Ectodermal cell (in vitro differentiated cells): ENCODE results near the gene TUBE1.
"Not testable (repeated sequence)": the region's sequence is repeated elsewhere in the genome, so short reads cannot be mapped to it uniquely, and the experiment has no call there.

Experiments
- H3K27ac ChIP-seq: 2 replicates; pipeline ENCODE4 v1.7.0; 2013; ENCODE audit warnings: mild to moderate bottlenecking, low read depth, low read length; ENCODE audit not compliant: insufficient read depth, poor library complexity, severe bottlenecking
- H3K27me3 ChIP-seq: 2 replicates; pipeline ENCODE4 v1.7.0; 2013; ENCODE audit warnings: mild to moderate bottlenecking, low read length; ENCODE audit not compliant: insufficient read depth, control insufficient read depth, poor library complexity, severe bottlenecking
- H3K36me3 ChIP-seq: one replicate; pipeline ENCODE4 v1.7.0; 2013; ENCODE audit warnings: low read length; ENCODE audit not compliant: control insufficient read depth, insufficient read depth
- H3K4me1 ChIP-seq: one replicate; pipeline ENCODE4 v1.7.0; 2013; ENCODE audit warnings: low read length; ENCODE audit not compliant: control insufficient read depth, insufficient read depth
- H3K4me3 ChIP-seq: 2 replicates; pipeline ENCODE4 v1.7.0; 2013; ENCODE audit warnings: low read depth, low read length, control low read depth; ENCODE audit not compliant: insufficient read depth
- H3K9me3 ChIP-seq: 2 replicates; pipeline ENCODE4 v1.7.0; 2013; ENCODE audit warnings: mild to moderate bottlenecking, low read length, moderate library complexity; ENCODE audit not compliant: control insufficient read depth
- WGBS, 2 experiments: methylation state at CpG; one replicate each; pipeline ENCODE4 v1.1.7; 2013; ENCODE audit warnings: missing lambda C conversion rate in 2 of 2; 5-methylcytosine and 5-hydroxymethylcytosine counted together

Gene TUBE1

GRCh38 chr6:112066606-112067005 is 20.7 kb downstream of the TUBE1 start:
- Histone ChIP-seq H3K27ac (no peak overlapping the region), H3K27me3 (no peaks in the 10 kb centered on the region), H3K9me3 (no peaks in the 10 kb centered on the region), H3K4me1 (no peaks in the 10 kb centered on the region), H3K4me3 (no peak overlapping the region), H3K36me3 (no peaks in the 10 kb centered on the region)
- 92 to 93% methylated on average over 3 of the region's 3 CpGs for WGBS, 2 experiments

GRCh38 chr6:112065426-112065986 is 21.8 kb downstream of the TUBE1 start:
- Histone ChIP-seq H3K36me3 (no peaks in the 10 kb centered on the region), H3K27me3 (no peaks in the 10 kb centered on the region), H3K9me3 (no peaks in the 10 kb centered on the region), H3K4me1 (no peaks in the 10 kb centered on the region), H3K27ac (no peak overlapping the region), H3K4me3 (no peak overlapping the region)
- WGBS, 2 experiments = 74 to 76% methylated on average over 6 of the region's 6 CpGs

DNA sequence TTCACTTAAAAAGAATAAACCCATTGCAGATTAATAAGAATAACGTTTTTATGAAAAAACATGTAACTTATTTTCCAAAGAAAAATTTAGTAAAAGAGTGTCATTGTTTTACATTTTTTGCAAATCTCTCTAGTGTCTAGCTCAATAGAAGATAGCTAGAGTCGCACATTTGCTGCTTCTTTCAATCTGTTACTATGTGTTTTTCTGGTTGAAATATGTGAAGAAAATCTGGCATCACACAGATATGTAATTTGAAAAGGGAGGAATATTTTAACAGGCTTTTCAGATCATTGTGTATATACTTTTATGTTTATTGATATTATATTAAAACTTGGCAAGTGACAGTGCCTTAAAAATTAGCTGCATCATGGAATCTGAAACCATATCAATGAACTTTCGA is 24.3 kb downstream of the TUBE1 start:
- H3K4me1 ChIP-seq = no peaks in the 10 kb centered on the region
- no peaks in the 10 kb centered on the region for H3K27me3 ChIP-seq
- 86 to 97% methylated on average over 2 to 3 of the region's 3 CpGs for WGBS, 2 experiments

DNA sequence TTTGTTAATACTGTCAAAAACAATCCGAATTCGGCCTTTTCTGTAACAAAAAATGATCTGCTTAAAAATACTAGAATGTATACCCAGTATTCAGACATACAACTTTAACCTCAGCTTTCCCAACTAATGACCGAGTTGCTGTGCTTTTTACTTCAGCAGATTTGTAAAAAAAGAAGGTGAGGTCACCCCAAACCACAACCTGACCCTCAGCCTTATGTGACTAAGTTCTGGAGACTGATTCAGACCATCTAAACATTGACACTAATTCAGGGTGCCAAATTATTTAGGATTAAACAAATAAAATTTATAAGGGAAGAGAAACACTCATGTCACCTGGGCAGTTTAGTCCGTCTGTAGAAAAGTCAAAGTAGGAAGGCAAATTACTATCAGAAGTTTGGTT is 25.7 kb downstream of the TUBE1 start:
- Histone ChIP-seq H3K27me3 (no peaks in the 10 kb centered on the region), H3K4me1 (no peaks in the 10 kb centered on the region), H3K9me3 (no peaks in the 10 kb centered on the region), H3K27ac (no peak overlapping the region), H3K36me3 (no peaks in the 10 kb centered on the region), H3K4me3 (no peak overlapping the region)
- 95 to 98% methylated on average over 4 of the region's 4 CpGs for WGBS, 2 experiments

More for the DNA sequence above, 24.3 kb downstream of the TUBE1 start:
- no peaks in the 10 kb centered on the region for H3K36me3 ChIP-seq
- H3K4me3 ChIP-seq = no peak overlapping the region
- no peaks in the 10 kb centered on the region for H3K9me3 ChIP-seq
- H3K27ac ChIP-seq = no peak overlapping the region

DNA sequence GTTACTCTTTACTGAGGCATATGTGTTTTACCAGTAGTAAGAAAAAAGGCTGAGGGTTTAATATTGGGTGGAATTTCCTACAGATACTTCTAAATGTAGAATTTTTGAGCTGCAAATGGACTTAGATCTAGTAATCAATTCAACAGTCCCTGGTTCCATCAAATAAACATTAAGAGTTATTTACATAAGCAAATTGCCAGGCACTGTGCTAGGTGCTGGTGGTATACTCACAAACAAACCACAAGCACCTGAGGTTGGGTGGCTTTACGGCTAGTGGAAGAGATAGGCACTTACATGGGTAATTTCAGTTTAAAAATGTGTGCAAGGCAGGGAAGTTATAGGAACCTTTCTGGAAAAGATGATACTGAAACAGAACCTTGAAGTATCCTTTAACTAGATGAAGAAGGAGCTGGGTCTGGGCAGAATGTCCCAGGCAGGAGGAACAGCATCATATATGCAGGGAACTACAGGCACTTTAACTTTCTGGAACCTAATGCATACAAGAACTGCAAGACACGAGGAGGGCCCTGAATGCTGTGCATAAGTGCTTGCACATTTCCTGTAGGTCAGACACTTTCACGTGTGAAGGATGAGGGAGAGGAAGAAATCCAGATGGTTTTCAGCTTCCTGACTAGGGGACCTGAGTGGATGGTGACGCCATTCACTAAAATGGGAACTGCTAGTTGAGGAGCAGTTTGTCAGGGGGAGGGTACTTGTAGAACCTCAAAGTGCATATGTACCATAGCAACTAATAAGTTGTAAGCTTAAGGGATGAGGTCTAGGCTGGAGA is 28.8 kb downstream of the TUBE1 start:
- no peak overlapping the region for H3K27ac ChIP-seq
- no peak overlapping the region for H3K4me3 ChIP-seq
- H3K4me1 ChIP-seq = no peaks in the 10 kb centered on the region
- H3K27me3 ChIP-seq = no peaks in the 10 kb centered on the region
- 91 to 92% methylated on average over 4 of the region's 4 CpGs for WGBS, 2 experiments
- no peaks in the 10 kb centered on the region for H3K9me3 ChIP-seq
- no peaks in the 10 kb centered on the region for H3K36me3 ChIP-seq

- Histone ChIP-seq H3K36me3 (no peaks in the 10 kb centered on the region), H3K4me3 (no peak overlapping the region), H3K27ac (no peak overlapping the region), H3K9me3 (no peaks in the 10 kb centered on the region), H3K4me1 (no peaks in the 10 kb centered on the region), H3K27me3 (no peaks in the 10 kb centered on the region)
- WGBS, 2 experiments = 92% methylated on average over 10 of the region's 10 CpGs
These were observed 32.6 kb downstream of the TUBE1 start for GRCh38 chr6:112054555-112055190.

GRCh38 chr6:112054001-112054400 is 33.3 kb downstream of the TUBE1 start, which contains the start of gene CCN6:
TSS of gene CCN6 (plus strand) at chr6:112054104. CDS start at chr6:112054358, 254 bp downstream.
- Histone ChIP-seq H3K4me1 (no peaks in the 10 kb centered on the region), H3K4me3 (no peak within 1 kb of the TSS), H3K36me3 (no peaks in the 10 kb centered on the region), H3K27ac (no peak within 1 kb of the TSS), H3K9me3 (no peaks in the 10 kb centered on the region), H3K27me3 (no peaks in the 10 kb centered on the region)
- 92% methylated on average over 12 of the region's 12 CpGs for WGBS, 2 experiments

- H3K4me1 ChIP-seq, H3K36me3 ChIP-seq, H3K27me3 ChIP-seq, H3K9me3 ChIP-seq, H3K27ac ChIP-seq, H3K4me3 ChIP-seq: not testable (repeated sequence)
- WGBS, 2 experiments = 98 to 99% methylated on average over 3 to 4 of the region's 4 CpGs
These were observed 36.0 kb downstream of the TUBE1 start for GRCh38 chr6:112051251-112051740.

DNA sequence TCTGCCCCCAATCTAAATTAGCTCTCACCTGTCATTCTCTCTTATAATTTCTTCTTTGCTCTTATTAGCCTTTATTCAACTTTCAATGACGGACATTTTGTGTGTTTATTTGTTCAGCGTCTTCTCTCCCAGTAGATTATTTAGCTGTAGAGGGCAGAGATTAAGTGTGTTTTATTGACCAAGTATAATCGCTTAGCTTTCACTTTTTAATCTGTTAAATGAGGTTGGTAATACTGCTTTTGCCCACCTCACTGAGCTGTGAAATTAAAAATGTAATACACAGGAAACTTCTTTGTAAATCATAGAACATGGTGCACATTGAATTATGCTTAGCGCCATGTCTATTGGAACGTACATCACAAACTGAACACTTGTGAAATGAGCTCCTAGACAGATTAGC is 36.9 kb downstream of the TUBE1 start:
- Histone ChIP-seq H3K4me1 (no peaks in the 10 kb centered on the region), H3K36me3 (no peaks in the 10 kb centered on the region), H3K9me3 (peaks cover 3% of the 10 kb centered on the region), H3K27ac (no peak overlapping the region), H3K4me3 (no peak overlapping the region), H3K27me3 (no peaks in the 10 kb centered on the region)
- 95% methylated on average over 5 of the region's 5 CpGs for WGBS, 2 experiments

DNA sequence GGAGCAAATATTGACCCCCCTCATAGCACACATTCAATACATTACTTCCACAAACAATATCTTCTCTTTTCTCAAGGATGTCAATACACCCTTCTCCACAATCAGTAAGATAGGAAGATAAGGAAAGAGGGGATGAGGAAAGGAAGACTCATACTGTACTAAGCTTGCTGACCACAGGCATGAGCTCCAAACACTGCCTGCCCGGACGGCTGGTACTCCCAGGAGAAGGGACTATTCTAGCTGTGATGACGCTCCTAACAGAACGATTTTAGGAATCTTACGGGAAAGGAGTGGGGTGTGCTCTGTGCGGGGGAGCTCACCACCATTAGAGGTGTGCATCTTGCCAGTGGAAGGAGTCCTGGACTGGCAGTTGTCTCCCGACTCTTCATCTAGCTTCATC is 37.3 kb downstream of the TUBE1 start:
- no peaks in the 10 kb centered on the region for H3K27me3 ChIP-seq
- H3K27ac ChIP-seq = no peak overlapping the region
- 94 to 96% methylated on average over 7 of the region's 7 CpGs for WGBS, 2 experiments
- no peaks in the 10 kb centered on the region for H3K4me1 ChIP-seq
- H3K4me3 ChIP-seq = no peak overlapping the region
- H3K36me3 ChIP-seq = no peaks in the 10 kb centered on the region
- H3K9me3 ChIP-seq = peaks cover 3% of the 10 kb centered on the region
